Hepatocyte (in vitro differentiated cells): ENCODE measurements around the gene C6orf163. TPM values are rescaled to one million over a fixed set of nuclear protein-coding genes. Genes with fewer than 3 reads are reported as not detected.

Experiments
- DNase-seq: peaks from one replicate; pipeline ENCODE4 v3.0.0-alpha.2; 2016; ENCODE audit warnings: low spot score
- H2AFZ ChIP-seq: fragments of 200-600 bp; sonication (generic); 2 replicates; pipeline ENCODE4 v1.6.0; 2016; ENCODE audit warnings: antibody characterized with exemption, mild to moderate bottlenecking
- H3K27ac ChIP-seq: fragments of 200-600 bp; sonication (generic); 2 replicates; pipeline ENCODE4 v1.5.1; 2016; ENCODE audit warnings: mild to moderate bottlenecking
- H3K27me3 ChIP-seq: fragments of 200-600 bp; sonication (generic); 2 replicates; pipeline ENCODE4 v1.6.1; 2016
- H3K36me3 ChIP-seq: fragments of 200-600 bp; sonication (generic); replicated peaks from 2 replicates; pipeline ENCODE4 v1.5.1; 2016; ENCODE audit warnings: low read depth; ENCODE audit not compliant: insufficient read depth
- H3K4me1 ChIP-seq: fragments of 200-600 bp; sonication (generic); 2 replicates; pipeline ENCODE4 v1.5.1; 2016; ENCODE audit warnings: mild to moderate bottlenecking, moderate library complexity; ENCODE audit not compliant: insufficient read depth
- H3K4me2 ChIP-seq: fragments of 200-600 bp; sonication (generic); 2 replicates; pipeline ENCODE4 v1.6.0; 2016
- H3K4me3 ChIP-seq: fragments of 200-600 bp; sonication (generic); 2 replicates; pipeline ENCODE4 v1.5.1; 2016; ENCODE audit warnings: mild to moderate bottlenecking
- H3K79me2 ChIP-seq: fragments of 200-600 bp; sonication (generic); 2 replicates; pipeline ENCODE4 v1.6.0; 2017; ENCODE audit warnings: mild to moderate bottlenecking
- H3K9me2 ChIP-seq: fragments of 200-600 bp; sonication (generic); replicated peaks from 2 replicates; pipeline ENCODE4 v1.6.0; 2017; ENCODE audit warnings: mild to moderate bottlenecking; ENCODE audit not compliant: insufficient read depth
- H3K9me3 ChIP-seq: fragments of 200-600 bp; sonication (generic); 2 replicates; pipeline ENCODE4 v1.5.1; 2016; ENCODE audit warnings: low read depth, mild to moderate bottlenecking
- H4K20me1 ChIP-seq: fragments of 200-600 bp; sonication (generic); 2 replicates; pipeline ENCODE4 v1.6.0; 2016; ENCODE audit warnings: mild to moderate bottlenecking; ENCODE audit not compliant: insufficient read depth, poor library complexity, severe bottlenecking
- CTCF ChIP-seq: fragments of 200-600 bp; sonication (generic); IDR thresholded peaks from 2 replicates; pipeline ENCODE4 v1.5.1; 2016; ENCODE audit warnings: antibody characterized with exemption, mild to moderate bottlenecking; ENCODE audit not compliant: poor library complexity
- EZH2 ChIP-seq: fragments of 200-600 bp; sonication (generic); IDR thresholded peaks from 2 replicates; pipeline ENCODE4 v1.6.1; 2016; ENCODE audit warnings: antibody characterized with exemption, mild to moderate bottlenecking, borderline replicate concordance
- EZH2phosphoT487 ChIP-seq: fragments of 200-600 bp; sonication (generic); IDR thresholded peaks from one replicate; pipeline ENCODE4 v1.6.1; 2018; ENCODE audit warnings: antibody characterized with exemption, mild to moderate bottlenecking, low read depth, moderate library complexity; ENCODE audit not compliant: unreplicated experiment, severe bottlenecking
- WGBS: methylation state at CpG from one replicate; pipeline ENCODE4 v1.1.6; 2016; ENCODE audit warnings: low lambda C conversion rate; ENCODE audit errors: missing lambda C conversion rate; 5-methylcytosine and 5-hydroxymethylcytosine counted together
- polyA plus RNA-seq: library from polyadenylated mRNA; unstranded; fragments of >200 nt; fragmentation: Nextera tagmentation; extraction: Ambion mirVana; gene quantifications from 2 replicates; pipeline ENCODE4 v1.2.1, GENCODE V29; 2016
- total RNA-seq: library from RNA; depleted of rRNA; stranded (reverse); fragments of >200 nt; gene quantifications from 2 replicates; pipeline ENCODE4 v1.2.3, GENCODE V29; 2014

The C6orf163 gene
- total and polyA plus RNA-seq, 2 experiments from 2014 or later: 0.64 to 1.3 TPM

- Histone ChIP-seq H3K4me2 (no peak overlapping the region), H3K9me3 (no peaks in the 10 kb centered on the region), H4K20me1 (no peaks in the 10 kb centered on the region), H3K36me3 (no peaks in the 10 kb centered on the region), H3K4me3 (no peak overlapping the region), H3K27ac (no peak overlapping the region), H3K9me2 (no peaks in the 10 kb centered on the region), H3K27me3 (no peaks in the 10 kb centered on the region), H2AFZ (no peak overlapping the region), H3K4me1 (no peaks in the 10 kb centered on the region), H3K79me2 (no peaks in the 10 kb centered on the region)
- no peak for DNase-seq
- no peak for TF ChIP-seq EZH2
- no peak for TF ChIP-seq CTCF
- TF ChIP-seq EZH2phosphoT487: no peak
- WGBS: 86% methylated on average over 10 of the region's 10 CpGs
Observed at GRCh38 chr6:87396595-87397392, 52.2 kb downstream of the C6orf163 start.

GRCh38 chr6:87397656-87398055 is 53.0 kb downstream of the C6orf163 start:
- H3K27me3 ChIP-seq: no peaks in the 10 kb centered on the region
- 94% methylated on average over 1 of the region's 1 CpG for WGBS
- no peak overlapping the region for H2AFZ ChIP-seq
- H3K9me2 ChIP-seq: no peaks in the 10 kb centered on the region
- DNase-seq: no peak
- H3K27ac ChIP-seq: no peak overlapping the region
- no peaks in the 10 kb centered on the region for H3K36me3 ChIP-seq
- no peaks in the 10 kb centered on the region for H4K20me1 ChIP-seq
- no peaks in the 10 kb centered on the region for H3K79me2 ChIP-seq
- no peaks in the 10 kb centered on the region for H3K9me3 ChIP-seq
- H3K4me2 ChIP-seq: no peak overlapping the region
- H3K4me1 ChIP-seq: no peaks in the 10 kb centered on the region
- no peak overlapping the region for H3K4me3 ChIP-seq
- TF ChIP-seq CTCF (no peak), EZH2phosphoT487 (no peak), EZH2 (no peak)

GRCh38 chr6:87401832-87402231 is 57.2 kb downstream of the C6orf163 start:
- Histone ChIP-seq H3K79me2 (no peaks in the 10 kb centered on the region), H3K36me3 (no peaks in the 10 kb centered on the region), H3K9me2 (no peaks in the 10 kb centered on the region), H3K4me3 (no peak overlapping the region), H3K9me3 (no peaks in the 10 kb centered on the region), H4K20me1 (no peaks in the 10 kb centered on the region), H3K4me2 (no peak overlapping the region), H2AFZ (no peak overlapping the region), H3K27me3 (no peaks in the 10 kb centered on the region), H3K27ac (no peak overlapping the region), H3K4me1 (no peaks in the 10 kb centered on the region)
- no peak for DNase-seq
- 87% methylated on average over 3 of the region's 3 CpGs for WGBS
- TF ChIP-seq CTCF (no peak), EZH2phosphoT487 (no peak), EZH2 (no peak)
